WTC11 (cell line): ENCODE results near the gene OSBP2. TPM values are rescaled to one million over a fixed set of nuclear protein-coding genes. Genes with fewer than 3 reads are reported as not detected.

Experiments used
- ATAC-seq: fragments of 200-7000 bp; cut with Tn5 transposase; 2 replicates; pipeline ENCODE4 v1.10.0; 2021; ENCODE audit warnings: mild to moderate bottlenecking, moderate library complexity
- CTCF ChIA-PET: fragments of 300-600 bp; sonication (Branson Sonifier 250); formaldehyde crosslinking; loops from one replicate; lab custom pipeline; 2021; ENCODE audit warnings: antibody characterized with exemption; lab: Charles Lee
- POLR2A ChIA-PET: fragments of 350-600 bp; sonication (Branson Sonifier 250); formaldehyde crosslinking; loops from one replicate; lab custom pipeline; 2021; ENCODE audit warnings: antibody characterized with exemption; lab: Charles Lee
- DNase-seq: peaks from one replicate; pipeline ENCODE4 v3.0.0; 2021; ENCODE audit warnings: low spot score
- H3K27ac Mint-ChIP-seq: 2 replicates; pipeline ENCODE4 v1.8.0; 2021; ENCODE audit warnings: mixed read lengths
- H3K27me3 Mint-ChIP-seq: 2 replicates; pipeline ENCODE4 v1.8.0; 2021; ENCODE audit warnings: low read depth, mild to moderate bottlenecking, moderate library complexity, mixed read lengths
- H3K36me3 Mint-ChIP-seq: 2 replicates; pipeline ENCODE4 v1.8.0; 2021; ENCODE audit warnings: mixed read lengths
- H3K4me1 Mint-ChIP-seq: 2 replicates; pipeline ENCODE4 v1.8.0; 2022; ENCODE audit warnings: mixed read lengths
- H3K4me3 Mint-ChIP-seq: 2 replicates; pipeline ENCODE4 v1.8.0; 2021; ENCODE audit warnings: mild to moderate bottlenecking, moderate library complexity, mixed read lengths
- H3K9me3 Mint-ChIP-seq: 2 replicates; pipeline ENCODE4 v1.8.0; 2021; ENCODE audit warnings: mixed read lengths
- CREB1 ChIP-seq: sonication (generic); formaldehyde crosslinking; IDR thresholded peaks from 2 replicates; pipeline ENCODE4 v1.8.0; 2023; ENCODE audit warnings: mild to moderate bottlenecking, missing genetic modification reagents
- CTCF ChIP-seq: fragments of 200-600 bp; IDR thresholded peaks from 2 replicates; pipeline ENCODE4 v1.8.0; 2022; ENCODE audit warnings: antibody characterized with exemption
- ELF4 ChIP-seq: sonication (generic); formaldehyde crosslinking; IDR thresholded peaks from 2 replicates; pipeline ENCODE4 v1.8.1; 2022; ENCODE audit warnings: low read depth, mild to moderate bottlenecking, moderate library complexity, missing genetic modification reagents
- EMX1 ChIP-seq: fragments of 250-450 bp; sonication (Bioruptor Pico); IDR thresholded peaks from 2 replicates; pipeline ENCODE4 v1.8.0; 2021; ENCODE audit warnings: mild to moderate bottlenecking
- ERG ChIP-seq: fragments of 250-450 bp; sonication (Bioruptor Pico); IDR thresholded peaks from 2 replicates; pipeline ENCODE4 v1.8.0; 2021; ENCODE audit warnings: mild to moderate bottlenecking
- FOXK1 ChIP-seq: sonication (generic); formaldehyde crosslinking; IDR thresholded peaks from 2 replicates; pipeline ENCODE4 v1.8.0; 2022; ENCODE audit warnings: mild to moderate bottlenecking, moderate library complexity, missing genetic modification reagents
- FOXP1 ChIP-seq: sonication (generic); formaldehyde crosslinking; IDR thresholded peaks from 2 replicates; pipeline ENCODE4 v1.8.0; 2022; ENCODE audit warnings: missing genetic modification reagents, mild to moderate bottlenecking, moderate library complexity, borderline replicate concordance
- HMGXB4 ChIP-seq: sonication (generic); formaldehyde crosslinking; IDR thresholded peaks from 2 replicates; pipeline ENCODE4 v1.8.1; 2023; ENCODE audit warnings: mild to moderate bottlenecking, moderate library complexity, missing genetic modification reagents
- MLX ChIP-seq: sonication (generic); formaldehyde crosslinking; IDR thresholded peaks from 2 replicates; pipeline ENCODE4 v1.8.1; 2023; ENCODE audit warnings: mild to moderate bottlenecking, missing genetic modification reagents, moderate library complexity
- NFYB ChIP-seq: sonication (generic); formaldehyde crosslinking; conservative IDR thresholded peaks from 2 replicates; pipeline ENCODE4 v1.8.0; 2022; ENCODE audit warnings: low read depth, missing genetic modification reagents
- PRRX2 ChIP-seq: fragments of 250-450 bp; sonication (Bioruptor Pico); IDR thresholded peaks from 2 replicates; pipeline ENCODE4 v1.8.0; 2021; ENCODE audit warnings: mild to moderate bottlenecking
- STAT6 ChIP-seq: sonication (generic); formaldehyde crosslinking; conservative IDR thresholded peaks from 2 replicates; pipeline ENCODE4 v1.8.1; 2023; ENCODE audit warnings: mild to moderate bottlenecking, low read depth, missing genetic modification reagents, moderate library complexity
- TCF7 ChIP-seq: sonication (generic); formaldehyde crosslinking; IDR thresholded peaks from 2 replicates; pipeline ENCODE4 v1.8.0; 2022; ENCODE audit warnings: mild to moderate bottlenecking, low read depth, missing genetic modification reagents, moderate library complexity
- ZNF232 ChIP-seq: sonication (generic); formaldehyde crosslinking; IDR thresholded peaks from 2 replicates; pipeline ENCODE4 v1.8.0; 2022; ENCODE audit warnings: mild to moderate bottlenecking, missing genetic modification reagents
- ZNF281 ChIP-seq: sonication (generic); formaldehyde crosslinking; IDR thresholded peaks from 2 replicates; pipeline ENCODE4 v1.8.0; 2023; ENCODE audit warnings: mild to moderate bottlenecking, missing genetic modification reagents
- ZNF416 ChIP-seq: fragments of 250-450 bp; sonication (Bioruptor Pico); IDR thresholded peaks from 2 replicates; pipeline ENCODE4 v1.9.0; 2021; ENCODE audit warnings: mild to moderate bottlenecking, inconsistent platforms
- total RNA-seq: library from RNA; stranded (reverse); gene quantifications from 3 replicates; pipeline ENCODE4 v1.2.3, GENCODE V29; 2021

The OSBP2 gene
- total RNA-seq, 1 experiment from 2014 or later: 4.1 TPM

GRCh38 chr22:30921108-30921507 lies 226.4 kb downstream of the OSBP2 start:
- POLR2A ChIA-PET: no interaction called here
- TF ChIP-seq FOXK1: no peak
- no peak for TF ChIP-seq NFYB (CRISPR knock-in tag)
- no peak for TF ChIP-seq MLX (CRISPR knock-in tag)
- TF ChIP-seq CTCF: no peak
- no peak for TF ChIP-seq HMGXB4 (CRISPR knock-in tag)
- no peak for TF ChIP-seq TCF7 (CRISPR knock-in tag)
- TF ChIP-seq CREB1: no peak
- TF ChIP-seq ZNF281 (CRISPR knock-in tag): no peak
- no peak for TF ChIP-seq EMX1 (CRISPR knock-in tag)
- TF ChIP-seq STAT6: no peak
- no peak for TF ChIP-seq PRRX2 (CRISPR knock-in tag)
- TF ChIP-seq ZNF416 (CRISPR knock-in tag): no peak
- TF ChIP-seq ELF4: no peak
- TF ChIP-seq ZNF232: no peak
- TF ChIP-seq ERG (CRISPR knock-in tag): no peak
- no peak for TF ChIP-seq FOXP1 (CRISPR knock-in tag)
- CTCF ChIA-PET: interaction anchor here (0.7 to 2.7 kb wide), 7 partner anchors 29 to 990 kb away, joined by 3 to 15 read pairs (median 5); no protein-coding TSS in a partner anchor
- H3K36me3 Mint-ChIP-seq: peaks cover 29% of the 10 kb centered on the region
- no peak for DNase-seq
- H3K4me1 Mint-ChIP-seq: peaks cover 4% of the 10 kb centered on the region; the same call in 1 of the 2 replicates
- peaks cover 2% of the 10 kb centered on the region; the same call in 1 of the 2 replicates for H3K27me3 Mint-ChIP-seq
- no peak for ATAC-seq
- H3K27ac Mint-ChIP-seq: no peak overlapping the region
- H3K4me3 Mint-ChIP-seq: no peak overlapping the region
- H3K9me3 Mint-ChIP-seq: peaks cover 8% of the 10 kb centered on the region
